ENCODE data around the gene EDC3. TPM values are rescaled to one million over a fixed set of nuclear protein-coding genes. Genes with fewer than 3 reads are reported as not detected.
A peak's percentile ranks its signal among the peaks of the same experiment; 100 is the strongest.

Gene EDC3
- total RNA-seq, 1 experiment from 2014 or later, result 62.0 TPM

- Histone ChIP-seq H3K4me1 (peaks cover 27% of the 10 kb centered on the region), H3K27me3 (replicated peaks; ENCODE audit: control insufficient read depth, insufficient read depth, low read length) (no peaks in the 10 kb centered on the region), H3K36me3 (ENCODE audit: control insufficient read depth, insufficient read depth, low read length) (no peaks in the 10 kb centered on the region), H3K9me3 (no peaks in the 10 kb centered on the region), H3K4me3 (ENCODE audit: low read depth, low read length) (peak overlapping the region; percentile 69)
- CTCF ChIA-PET, result interaction anchor here (0.6 to 2.9 kb wide), 4 partner anchors 16 to 477 kb away, joined by 3 to 20 read pairs (median 3); partner anchors contain the start of gene C15orf39
- POLR2A ChIA-PET, result interaction anchor here (1.2 kb wide), 1 partner anchor 29 kb away, joined by 3 read pairs; no protein-coding TSS in a partner anchor
- intact Hi-C loops (cut with micrococcal nuclease; ENCODE audit: unreplicated experiment), result loop anchor here (2.0 kb wide), 1 partner anchor 28 kb away; the partner anchor contains the start of gene EDC3
- Mint-ChIP-seq H3K4me1 (ENCODE audit: low read depth, unreplicated experiment) (peaks cover 16% of the 10 kb centered on the region), H3K27me3 (ENCODE audit: insufficient read depth, unreplicated experiment) (no peaks in the 10 kb centered on the region), H3K36me3 (ENCODE audit: insufficient read depth, unreplicated experiment) (peaks cover 30% of the 10 kb centered on the region), H3K27ac (ENCODE audit: unreplicated experiment) (no peak overlapping the region), H3K4me3 (ENCODE audit: unreplicated experiment) (peak overlapping the region; percentile 79), H3K9me3 (ENCODE audit: unreplicated experiment) (no peaks in the 10 kb centered on the region)
- TSS peak; percentile 31 for BruUV-seq (replicated peaks)
- no peak for DNase-seq
- TF ChIP-seq CTCF (IDR thresholded peaks at IDR 0.05; ENCODE audit: insufficient read depth in 1 of 2, low read depth in 1 of 2, low read length in 1 of 2, severe bottlenecking in 1 of 2, unreplicated experiment in 1 of 2), result no peak
Measured at GRCh38 chr15:74724570-74725224, 28.9 kb upstream of the EDC3 start.

- no peaks in the 10 kb centered on the region for H3K27me3 ChIP-seq (replicated peaks; ENCODE audit: control insufficient read depth, insufficient read depth, low read length)
- H3K9me3 ChIP-seq, result no peaks in the 10 kb centered on the region
- TF ChIP-seq CTCF (IDR thresholded peaks at IDR 0.05; ENCODE audit: insufficient read depth in 1 of 2, low read depth in 1 of 2, low read length in 1 of 2, severe bottlenecking in 1 of 2, unreplicated experiment in 1 of 2), result no peak
- no peaks in the 10 kb centered on the region for H3K27me3 Mint-ChIP-seq (ENCODE audit: insufficient read depth, unreplicated experiment)
- no peaks in the 10 kb centered on the region for H3K9me3 Mint-ChIP-seq (ENCODE audit: unreplicated experiment)
- H3K4me3 ChIP-seq (ENCODE audit: low read depth, low read length), result no peak overlapping the region; the same call in 1 of the 2 replicates
- peak overlapping the region; percentile 79 for H3K4me3 Mint-ChIP-seq (ENCODE audit: unreplicated experiment)
- intact Hi-C loops (cut with micrococcal nuclease; ENCODE audit: unreplicated experiment), result loop anchor here (2.0 kb wide), 1 partner anchor 27 kb away; the partner anchor contains the start of gene EDC3
- no peaks in the 10 kb centered on the region for H3K36me3 ChIP-seq (ENCODE audit: control insufficient read depth, insufficient read depth, low read length)
- peaks cover 29% of the 10 kb centered on the region for H3K36me3 Mint-ChIP-seq (ENCODE audit: insufficient read depth, unreplicated experiment)
- peak overlapping the region; percentile 58 for H3K27ac Mint-ChIP-seq (ENCODE audit: unreplicated experiment)
- CTCF ChIA-PET, result interaction anchor here (2.9 kb wide), 1 partner anchor 45 kb away, joined by 20 read pairs; no protein-coding TSS in a partner anchor
- BruUV-seq (replicated peaks), result no TSS peak
- POLR2A ChIA-PET, result interaction anchor here (0.6 to 1.0 kb wide), 2 partner anchors 36 to 108 kb away, joined by 3 read pairs; no protein-coding TSS in a partner anchor
- DNase-seq, result peak in 1 of 2 experiments; percentile 64
- peaks cover 27% of the 10 kb centered on the region for H3K4me1 ChIP-seq
- H3K4me1 Mint-ChIP-seq (ENCODE audit: low read depth, unreplicated experiment), result peaks cover 16% of the 10 kb centered on the region
Measured at GRCh38 chr15:74723754-74724334, 28.0 kb upstream of the EDC3 start.

- no peak for TF ChIP-seq CTCF (IDR thresholded peaks at IDR 0.05; ENCODE audit: insufficient read depth in 1 of 2, low read depth in 1 of 2, low read length in 1 of 2, severe bottlenecking in 1 of 2, unreplicated experiment in 1 of 2)
- BruUV-seq (replicated peaks), result no TSS peak
- Mint-ChIP-seq H3K4me1 (ENCODE audit: low read depth, unreplicated experiment) (peaks cover 16% of the 10 kb centered on the region), H3K36me3 (ENCODE audit: insufficient read depth, unreplicated experiment) (peaks cover 29% of the 10 kb centered on the region), H3K9me3 (ENCODE audit: unreplicated experiment) (no peaks in the 10 kb centered on the region), H3K27me3 (ENCODE audit: insufficient read depth, unreplicated experiment) (no peaks in the 10 kb centered on the region), H3K4me3 (ENCODE audit: unreplicated experiment) (peak overlapping the region; percentile 79), H3K27ac (ENCODE audit: unreplicated experiment) (no peak overlapping the region)
- Histone ChIP-seq H3K4me1 (peaks cover 27% of the 10 kb centered on the region), H3K27me3 (replicated peaks; ENCODE audit: control insufficient read depth, insufficient read depth, low read length) (no peaks in the 10 kb centered on the region), H3K4me3 (ENCODE audit: low read depth, low read length) (no peak overlapping the region), H3K36me3 (ENCODE audit: control insufficient read depth, insufficient read depth, low read length) (no peaks in the 10 kb centered on the region), H3K9me3 (no peaks in the 10 kb centered on the region)
- intact Hi-C loops (cut with micrococcal nuclease; ENCODE audit: unreplicated experiment), result no loop called here
- ChIA-PET CTCF (interaction anchor here (2.9 kb wide), 1 partner anchor 46 kb away, joined by 20 read pairs; no protein-coding TSS in a partner anchor), POLR2A (interaction anchor here (0.6 to 1.0 kb wide), 2 partner anchors 37 to 107 kb away, joined by 3 read pairs; no protein-coding TSS in a partner anchor)
- no peak for DNase-seq
Measured at GRCh38 chr15:74723187-74723586, 27.4 kb upstream of the EDC3 start.

All from Caco-2 (cell line).